GM19372 (cell line): ENCODE data around the gene TFPI.

Experiments
- ATAC-seq: cut with Tn5 transposase; IDR thresholded peaks from one replicate; pipeline ENCODE4 v1.9.1; 2021; ENCODE audit warnings: mild to moderate bottlenecking, low read depth, moderate library complexity; ENCODE audit not compliant: unreplicated experiment

The TFPI gene

GRCh38 chr2:187506416-187506815, 47.8 kb downstream of the TFPI start:
- no peak for ATAC-seq

- no peak for ATAC-seq
Measured at GRCh38 chr2:187505065-187505672, 49.1 kb downstream of the TFPI start.

GRCh38 chr2:187504312-187504921, 49.8 kb downstream of the TFPI start:
- ATAC-seq: no peak

GRCh38 chr2:187503700-187504099, 50.5 kb downstream of the TFPI start:
- ATAC-seq: no peak

GRCh38 chr2:187502467-187502866, 51.8 kb downstream of the TFPI start:
- no peak for ATAC-seq

- ATAC-seq: no peak
Measured at GRCh38 chr2:187500585-187501359, 53.5 kb downstream of the TFPI start.

GRCh38 chr2:187499941-187500532, 54.2 kb downstream of the TFPI start:
- peak; percentile 86 for ATAC-seq

- ATAC-seq: no peak
Measured at GRCh38 chr2:187497858-187498463, 56.3 kb downstream of the TFPI start.

GRCh38 chr2:187497140-187497539, 57.1 kb downstream of the TFPI start:
- ATAC-seq: no peak

GRCh38 chr2:187495324-187495723, 58.9 kb downstream of the TFPI start:
- no peak for ATAC-seq

- ATAC-seq: no peak
Measured at GRCh38 chr2:187493877-187494568, 60.2 kb downstream of the TFPI start.

GRCh38 chr2:187493180-187493579, 61.1 kb downstream of the TFPI start:
- no peak for ATAC-seq

- ATAC-seq: no peak
Measured at GRCh38 chr2:187486241-187486640, 68.0 kb downstream of the TFPI start.

- no peak for ATAC-seq
Measured at GRCh38 chr2:187485523-187485922, 68.7 kb downstream of the TFPI start.

GRCh38 chr2:187483537-187483936, 70.7 kb downstream of the TFPI start:
- no peak for ATAC-seq

GRCh38 chr2:187482796-187483195, 71.4 kb downstream of the TFPI start:
- peak; percentile 60 for ATAC-seq

- ATAC-seq: no peak
Measured at GRCh38 chr2:187481543-187481942, 72.7 kb downstream of the TFPI start.

GRCh38 chr2:187478719-187479118, 75.5 kb downstream of the TFPI start:
- no peak for ATAC-seq

GRCh38 chr2:187477051-187477450, 77.2 kb downstream of the TFPI start:
- ATAC-seq: no peak

- peak; percentile 82 for ATAC-seq
Measured at GRCh38 chr2:187475499-187476248, 78.6 kb downstream of the TFPI start.
